ENCODE measurements around the gene AK2.

DNA sequence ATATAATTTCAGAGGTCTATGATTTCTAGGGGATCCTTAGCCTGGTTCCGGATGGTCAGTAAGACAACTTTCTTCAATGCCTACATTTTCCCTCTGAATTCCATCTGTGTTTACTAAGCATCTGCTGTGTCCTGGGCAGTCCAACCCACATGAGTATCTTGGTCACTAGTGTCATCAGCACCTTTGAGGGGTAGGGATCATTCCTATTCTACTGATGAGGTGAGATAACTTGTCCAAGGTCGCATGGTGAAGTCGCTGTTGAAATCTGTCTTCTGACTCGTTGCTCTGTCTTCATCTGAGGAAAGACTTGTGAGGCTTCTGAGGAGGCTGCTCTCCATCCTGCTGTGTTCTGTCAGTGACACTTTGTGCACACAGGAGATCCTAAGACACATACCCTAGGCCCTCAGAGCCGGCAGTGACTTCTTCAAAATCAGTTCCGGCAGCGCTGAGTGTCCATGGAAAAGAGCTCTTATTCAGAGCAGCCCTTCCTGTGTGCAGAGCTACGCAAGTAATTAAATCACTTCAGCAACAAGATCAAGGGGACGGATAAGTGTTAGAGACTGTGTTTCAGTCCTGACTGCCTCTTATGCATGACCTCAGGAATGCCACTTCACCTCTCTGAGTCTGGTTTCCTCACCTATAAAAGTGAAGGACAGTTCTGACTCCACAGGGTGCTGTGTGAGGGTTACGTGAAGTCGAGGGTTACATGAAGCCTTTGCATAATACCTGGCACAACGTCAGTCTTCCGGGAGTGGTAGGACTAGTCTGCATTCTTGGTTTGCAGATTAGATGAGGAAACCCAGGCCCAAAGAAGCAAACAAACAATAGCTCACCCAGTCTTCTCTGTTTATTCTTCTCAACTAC is 28.4 kb downstream of the AK2 start:
- TF ChIP-seq, protein P1, sequence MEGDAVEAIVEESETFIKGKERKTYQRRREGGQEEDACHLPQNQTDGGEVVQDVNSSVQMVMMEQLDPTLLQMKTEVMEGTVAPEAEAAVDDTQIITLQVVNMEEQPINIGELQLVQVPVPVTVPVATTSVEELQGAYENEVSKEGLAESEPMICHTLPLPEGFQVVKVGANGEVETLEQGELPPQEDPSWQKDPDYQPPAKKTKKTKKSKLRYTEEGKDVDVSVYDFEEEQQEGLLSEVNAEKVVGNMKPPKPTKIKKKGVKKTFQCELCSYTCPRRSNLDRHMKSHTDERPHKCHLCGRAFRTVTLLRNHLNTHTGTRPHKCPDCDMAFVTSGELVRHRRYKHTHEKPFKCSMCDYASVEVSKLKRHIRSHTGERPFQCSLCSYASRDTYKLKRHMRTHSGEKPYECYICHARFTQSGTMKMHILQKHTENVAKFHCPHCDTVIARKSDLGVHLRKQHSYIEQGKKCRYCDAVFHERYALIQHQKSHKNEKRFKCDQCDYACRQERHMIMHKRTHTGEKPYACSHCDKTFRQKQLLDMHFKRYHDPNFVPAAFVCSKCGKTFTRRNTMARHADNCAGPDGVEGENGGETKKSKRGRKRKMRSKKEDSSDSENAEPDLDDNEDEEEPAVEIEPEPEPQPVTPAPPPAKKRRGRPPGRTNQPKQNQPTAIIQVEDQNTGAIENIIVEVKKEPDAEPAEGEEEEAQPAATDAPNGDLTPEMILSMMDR (IDR thresholded peaks at IDR 0.05) = no peak
- TF ChIP-seq REST (IDR thresholded peaks at IDR 0.05) = no peak
- TF ChIP-seq USF2 (IDR thresholded peaks at IDR 0.05) = no peak
- TF ChIP-seq POLR2A (IDR thresholded peaks at IDR 0.05; ENCODE audit: low read length) = no peak

Data from A549 (cell line).